A673 (cell line): ENCODE results near the gene IL23A. TPM values are rescaled to one million over a fixed set of nuclear protein-coding genes. Genes with fewer than 3 reads are reported as not detected.
A peak's percentile ranks its signal among the peaks of the same experiment; 100 is the strongest.
"Not testable (repeated sequence)": the region's sequence is repeated elsewhere in the genome, so short reads cannot be mapped to it uniquely, and the experiment has no call there.

Source experiments
- BruUV-seq: library from RNA; stranded (reverse); fragments of 400-500 nt; replicated peaks from 2 replicates; lab custom pipeline; 2021; lab: Mats Ljungman, UMichigan
- CTCF ChIA-PET: fragments of 300-600 bp; sonication (Branson Sonifier 250); formaldehyde crosslinking; loops from one replicate; lab custom pipeline; 2022; ENCODE audit warnings: antibody characterized with exemption; lab: Charles Lee
- POLR2A ChIA-PET: fragments of 300-600 bp; sonication (Branson Sonifier 250); formaldehyde crosslinking; loops from one replicate; lab custom pipeline; 2022; ENCODE audit warnings: antibody characterized with exemption; ENCODE audit not compliant: low non-redundant PET; lab: Charles Lee
- DNase-seq: peaks from one replicate; pipeline ENCODE4 v3.0.0-alpha.2; 2015; ENCODE audit warnings: low spot score
- H3K27ac ChIP-seq: fragments of 200-600 bp; sonication (generic); 2 replicates; pipeline ENCODE4 v1.5.1; 2016; ENCODE audit warnings: mixed run types, low read depth, mild to moderate bottlenecking, mixed read lengths, antibody characterized with exemption, low read length; ENCODE audit not compliant: poor library complexity, severe bottlenecking
- H3K27me3 ChIP-seq: fragments of 200-600 bp; sonication (generic); replicated peaks from 2 replicates; pipeline ENCODE4 v1.6.1; 2017; ENCODE audit warnings: mixed run types, low read depth, mild to moderate bottlenecking, mixed read lengths, antibody characterized with exemption, low read length; ENCODE audit not compliant: insufficient read depth, poor library complexity
- H3K36me3 ChIP-seq: fragments of 200-600 bp; sonication (generic); 2 replicates; pipeline ENCODE4 v1.6.1; 2016; ENCODE audit warnings: mixed run types, mild to moderate bottlenecking, mixed read lengths, antibody characterized with exemption, low read length; ENCODE audit not compliant: insufficient read depth, poor library complexity, severe bottlenecking
- H3K4me1 ChIP-seq: fragments of 200-600 bp; sonication (generic); 2 replicates; pipeline ENCODE4 v1.6.1; 2017; ENCODE audit warnings: mixed run types, mild to moderate bottlenecking, mixed read lengths, antibody characterized with exemption, low read length; ENCODE audit not compliant: insufficient read depth, poor library complexity, severe bottlenecking
- H3K4me3 ChIP-seq: fragments of 200-600 bp; sonication (generic); 2 replicates; pipeline ENCODE4 v1.5.1; 2016; ENCODE audit warnings: low read depth, mixed run types, mild to moderate bottlenecking, mixed read lengths, low read length; ENCODE audit not compliant: poor library complexity, severe bottlenecking
- H3K9me3 ChIP-seq: fragments of 200-600 bp; sonication (generic); 2 replicates; pipeline ENCODE4 v1.6.1; 2016; ENCODE audit warnings: mixed run types, low read depth, mild to moderate bottlenecking, mixed read lengths, antibody characterized with exemption, low read length; ENCODE audit not compliant: poor library complexity, severe bottlenecking
- EZH2 ChIP-seq: fragments of 200-600 bp; sonication (generic); IDR thresholded peaks from 2 replicates; pipeline ENCODE4 v1.6.1; 2017; ENCODE audit warnings: borderline replicate concordance, low read depth, mild to moderate bottlenecking, mixed read lengths, antibody characterized with exemption, low read length; ENCODE audit not compliant: poor library complexity, severe bottlenecking
- intact Hi-C: fragments of 100-400 bp; cut with micrococcal nuclease; formaldehyde crosslinking; loops from one replicate; pipeline ENCODE4 v1.10.0; 2022; ENCODE audit not compliant: unreplicated experiment
- total RNA-seq: library from RNA; stranded (reverse); gene quantifications from 2 replicates; pipeline ENCODE4 v1.2.3, GENCODE V29; 2021
- TF ChIP-seq, protein P1 (sequence below): fragments of 300-800, 200-600 bp; sonication (generic); conservative IDR thresholded peaks from 2 replicates; pipeline ENCODE4 v1.5.1; 2017; ENCODE audit warnings: low read depth, mild to moderate bottlenecking, antibody characterized with exemption, low read length, moderate library complexity, mixed read lengths

The IL23A gene
- total RNA-seq, 1 experiment from 2014 or later, result not detected

DNA sequence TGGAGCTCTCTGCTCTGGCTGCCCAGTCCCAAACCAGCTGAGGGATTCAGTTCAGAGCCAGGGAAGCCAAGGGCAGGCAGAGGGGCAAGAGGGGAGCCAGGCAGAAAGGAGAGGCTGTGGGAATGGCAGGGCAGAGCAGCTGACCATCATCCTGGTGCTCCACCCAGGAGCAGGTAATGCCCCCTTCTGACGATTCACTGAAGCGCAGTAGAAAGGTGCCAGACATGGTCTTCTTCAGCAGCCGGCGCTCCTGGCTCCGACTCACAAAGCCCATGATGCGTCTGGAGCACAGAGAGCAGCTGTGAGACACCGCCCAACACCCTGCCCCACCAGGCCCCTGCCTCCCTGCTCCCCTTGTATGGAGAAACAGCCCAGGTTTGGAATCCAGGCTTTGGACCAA, 8.0 kb downstream of the IL23A start:
- no peaks in the 10 kb centered on the region for H3K9me3 ChIP-seq
- no TSS peak for BruUV-seq
- no peaks in the 10 kb centered on the region for H3K27me3 ChIP-seq
- H3K4me3 ChIP-seq, result no peak overlapping the region
- POLR2A ChIA-PET, result interaction anchor here (0.7 kb wide), 1 partner anchor 30 kb away, joined by 4 read pairs; no protein-coding TSS in a partner anchor
- DNase-seq, result no peak
- intact Hi-C loops, result no loop called here
- peaks cover 33% of the 10 kb centered on the region for H3K36me3 ChIP-seq
- no peaks in the 10 kb centered on the region for H3K4me1 ChIP-seq
- H3K27ac ChIP-seq, result no peak overlapping the region
- CTCF ChIA-PET, result no interaction called here
- TF ChIP-seq, protein P1, sequence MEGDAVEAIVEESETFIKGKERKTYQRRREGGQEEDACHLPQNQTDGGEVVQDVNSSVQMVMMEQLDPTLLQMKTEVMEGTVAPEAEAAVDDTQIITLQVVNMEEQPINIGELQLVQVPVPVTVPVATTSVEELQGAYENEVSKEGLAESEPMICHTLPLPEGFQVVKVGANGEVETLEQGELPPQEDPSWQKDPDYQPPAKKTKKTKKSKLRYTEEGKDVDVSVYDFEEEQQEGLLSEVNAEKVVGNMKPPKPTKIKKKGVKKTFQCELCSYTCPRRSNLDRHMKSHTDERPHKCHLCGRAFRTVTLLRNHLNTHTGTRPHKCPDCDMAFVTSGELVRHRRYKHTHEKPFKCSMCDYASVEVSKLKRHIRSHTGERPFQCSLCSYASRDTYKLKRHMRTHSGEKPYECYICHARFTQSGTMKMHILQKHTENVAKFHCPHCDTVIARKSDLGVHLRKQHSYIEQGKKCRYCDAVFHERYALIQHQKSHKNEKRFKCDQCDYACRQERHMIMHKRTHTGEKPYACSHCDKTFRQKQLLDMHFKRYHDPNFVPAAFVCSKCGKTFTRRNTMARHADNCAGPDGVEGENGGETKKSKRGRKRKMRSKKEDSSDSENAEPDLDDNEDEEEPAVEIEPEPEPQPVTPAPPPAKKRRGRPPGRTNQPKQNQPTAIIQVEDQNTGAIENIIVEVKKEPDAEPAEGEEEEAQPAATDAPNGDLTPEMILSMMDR, result 0 out of 2 replicates have a peak, but pooled peaks have one; percentile 20
- no peak for TF ChIP-seq EZH2

DNA sequence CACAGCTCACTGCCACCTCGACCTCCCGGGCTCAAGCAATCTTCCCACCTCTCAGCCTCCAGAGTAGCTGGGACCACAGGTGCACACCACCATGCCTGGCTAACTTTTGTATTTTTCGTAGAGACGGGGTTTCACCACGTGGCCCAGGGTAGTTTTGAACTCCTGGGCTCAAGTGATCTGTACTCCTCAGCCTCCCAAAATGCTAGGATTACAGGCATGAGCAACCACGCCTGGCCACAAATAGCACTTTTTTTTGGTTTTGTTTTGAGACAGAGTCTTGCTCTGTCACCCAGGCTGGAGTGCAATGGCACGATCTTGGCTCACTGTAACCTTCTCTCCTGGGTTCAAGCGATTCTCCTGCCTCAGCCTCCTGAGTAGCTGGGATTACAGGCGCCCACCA, 8.6 kb downstream of the IL23A start:
- H3K4me1 ChIP-seq, H3K4me3 ChIP-seq, BruUV-seq, H3K27me3 ChIP-seq, H3K27ac ChIP-seq, H3K9me3 ChIP-seq, intact Hi-C loops, DNase-seq, CTCF ChIA-PET: not testable (repeated sequence)
- peaks cover 34% of the 10 kb centered on the region for H3K36me3 ChIP-seq
- POLR2A ChIA-PET, result interaction anchor here (0.5 kb wide), 1 partner anchor 35 kb away, joined by 3 read pairs; no protein-coding TSS in a partner anchor

GRCh38 chr12:56348776-56349175, 10.1 kb downstream of the IL23A start:
- H3K4me1 ChIP-seq, result no peaks in the 10 kb centered on the region
- H3K27ac ChIP-seq, result no peak overlapping the region
- TF ChIP-seq EZH2, result no peak
- TF ChIP-seq, protein P1, result no peak
- no TSS peak for BruUV-seq
- H3K9me3 ChIP-seq, result no peaks in the 10 kb centered on the region
- ChIA-PET POLR2A (no interaction called here), CTCF (no interaction called here)
- DNase-seq, result no peak
- H3K27me3 ChIP-seq, result no peaks in the 10 kb centered on the region
- no peak overlapping the region for H3K4me3 ChIP-seq
- H3K36me3 ChIP-seq, result peaks cover 48% of the 10 kb centered on the region
- intact Hi-C loops, result no loop called here

- ChIA-PET POLR2A (no interaction called here), CTCF (no interaction called here)
- Histone ChIP-seq H3K27ac (no peak overlapping the region), H3K4me3 (no peak overlapping the region), H3K27me3 (no peaks in the 10 kb centered on the region), H3K4me1 (no peaks in the 10 kb centered on the region), H3K9me3 (no peaks in the 10 kb centered on the region), H3K36me3 (peaks cover 59% of the 10 kb centered on the region)
- BruUV-seq, result no TSS peak
- TF ChIP-seq EZH2, result no peak
- TF ChIP-seq, protein P1, result no peak
- DNase-seq, result no peak
- intact Hi-C loops, result no loop called here
These were observed 12.0 kb downstream of the IL23A start for GRCh38 chr12:56350662-56351061.
